Esophagus (tissue), 2 donors: Measurements from ENCODE around the gene PDLIM5. TPM values are rescaled to one million over a fixed set of nuclear protein-coding genes. Genes with fewer than 3 reads are reported as not detected.

Experiments used
- H3K27ac ChIP-seq, 2 donors: one replicate each; pipeline ENCODE4 v1.5.1; 2013; ENCODE audit warnings: low read depth in 2 of 2, mild to moderate bottlenecking in 2 of 2, inconsistent platforms in 1 of 2, low read length in 1 of 2, moderate library complexity in 1 of 2
- H3K27me3 ChIP-seq, 2 donors: one replicate each; pipeline ENCODE4 v1.6.1; 2013; ENCODE audit warnings: low read length in 2 of 2, control low read depth in 1 of 2, mild to moderate bottlenecking in 1 of 2; ENCODE audit not compliant: insufficient read depth in 2 of 2, control insufficient read depth in 1 of 2
- H3K36me3 ChIP-seq, 2 donors: one replicate each; pipeline ENCODE4 v1.6.1; 2013; ENCODE audit warnings: low read length in 1 of 2; ENCODE audit not compliant: control insufficient read depth in 2 of 2, insufficient read depth in 2 of 2
- H3K4me1 ChIP-seq, 2 donors: one replicate each; pipeline ENCODE4 v1.6.1; 2013; ENCODE audit warnings: low read length in 1 of 2; ENCODE audit not compliant: control insufficient read depth in 2 of 2, insufficient read depth in 2 of 2
- H3K4me3 ChIP-seq, 2 donors: one replicate each; pipeline ENCODE4 v1.5.1; 2013; ENCODE audit warnings: low read length in 2 of 2, mild to moderate bottlenecking in 2 of 2, low read depth in 1 of 2, moderate library complexity in 1 of 2
- H3K9me3 ChIP-seq, 2 donors: one replicate each; pipeline ENCODE4 v1.6.1; 2013; ENCODE audit warnings: mild to moderate bottlenecking in 2 of 2, low read depth in 1 of 2, low read length in 1 of 2, moderate library complexity in 1 of 2; ENCODE audit not compliant: control insufficient read depth in 2 of 2, insufficient read depth in 1 of 2
- WGBS, 2 donors: extraction: QIAGEN DNeasy Blood & Tissue Kit; methylation state at CpG; one replicate each; pipeline ENCODE4 v1.1.7; 2013; 5-methylcytosine and 5-hydroxymethylcytosine counted together
- polyA plus RNA-seq, 2 donors: library from polyadenylated mRNA; stranded (reverse); fragments of 200-250 nt; gene quantifications; one replicate each; pipeline ENCODE4 v1.2.3, GENCODE V29; 2013
- donor health status: healthy with polysubstance abuse.
- donor health status: Bipolar disorder and iron deficiency.

Gene PDLIM5
- polyA plus RNA-seq, 2 donors = 40.0 to 41.5 TPM

GRCh38 chr4:94673961-94674360 is 222.2 kb downstream of the PDLIM5 start:
- 70 to 83% methylated on average over 2 of the region's 2 CpGs for WGBS, 2 donors
- Histone ChIP-seq H3K4me3 (no peak overlapping the region), H3K4me1 (peaks cover 0 to 2% of the 10 kb centered on the region in 2 donors)

GRCh38 chr4:94676970-94677369 is 225.2 kb downstream of the PDLIM5 start:
- Histone ChIP-seq H3K36me3 (no peaks in the 10 kb centered on the region), H3K27ac (no peak overlapping the region), H3K4me1 (no peaks in the 10 kb centered on the region), H3K9me3 (no peaks in the 10 kb centered on the region), H3K4me3 (no peak overlapping the region), H3K27me3 (no peaks in the 10 kb centered on the region)
- 39 to 54% methylated on average over 2 of the region's 2 CpGs for WGBS, 2 donors

More at GRCh38 chr4:94673961-94674360, 222.2 kb downstream of the PDLIM5 start:
- Histone ChIP-seq H3K36me3 (peaks cover 0 to 3% of the 10 kb centered on the region in 2 donors), H3K27ac (no peak overlapping the region), H3K9me3 (no peaks in the 10 kb centered on the region), H3K27me3 (no peaks in the 10 kb centered on the region)

GRCh38 chr4:94678896-94679295 is 227.2 kb downstream of the PDLIM5 start:
- Histone ChIP-seq H3K27ac (no peak overlapping the region), H3K4me1 (no peaks in the 10 kb centered on the region), H3K36me3 (no peaks in the 10 kb centered on the region), H3K27me3 (no peaks in the 10 kb centered on the region), H3K4me3 (no peak overlapping the region), H3K9me3 (no peaks in the 10 kb centered on the region)

GRCh38 chr4:94680176-94680862 is 228.6 kb downstream of the PDLIM5 start:
- WGBS, 2 donors = 73 to 76% methylated on average over 10 of the region's 10 CpGs
- no peak overlapping the region for H3K27ac ChIP-seq
- no peaks in the 10 kb centered on the region for H3K36me3 ChIP-seq
- no peaks in the 10 kb centered on the region for H3K9me3 ChIP-seq
- H3K4me3 ChIP-seq = no peak overlapping the region
- H3K27me3 ChIP-seq = no peaks in the 10 kb centered on the region
- H3K4me1 ChIP-seq = no peaks in the 10 kb centered on the region

- no peak overlapping the region for H3K4me3 ChIP-seq
- no peaks in the 10 kb centered on the region for H3K27me3 ChIP-seq
- no peaks in the 10 kb centered on the region for H3K4me1 ChIP-seq
- H3K27ac ChIP-seq = no peak overlapping the region
- H3K9me3 ChIP-seq = no peaks in the 10 kb centered on the region
- H3K36me3 ChIP-seq = no peaks in the 10 kb centered on the region
- WGBS, 2 donors = 93 to 96% methylated on average over 5 of the region's 5 CpGs
Measured at GRCh38 chr4:94686086-94686485, 234.3 kb downstream of the PDLIM5 start.

- no peaks in the 10 kb centered on the region for H3K27me3 ChIP-seq
Measured at GRCh38 chr4:94689155-94689860, 237.6 kb downstream of the PDLIM5 start.

GRCh38 chr4:94690851-94691254 is 239.1 kb downstream of the PDLIM5 start:
- no peak overlapping the region for H3K4me3 ChIP-seq
- H3K27ac ChIP-seq = no peak overlapping the region
- no peaks in the 10 kb centered on the region for H3K9me3 ChIP-seq
- no peaks in the 10 kb centered on the region for H3K27me3 ChIP-seq
- H3K36me3 ChIP-seq = no peaks in the 10 kb centered on the region
- H3K4me1 ChIP-seq = no peaks in the 10 kb centered on the region
- WGBS, 2 donors = 61 to 62% methylated on average over 4 of the region's 4 CpGs

More at GRCh38 chr4:94689155-94689860, 237.6 kb downstream of the PDLIM5 start:
- Histone ChIP-seq H3K27ac (no peak overlapping the region), H3K4me1 (no peaks in the 10 kb centered on the region), H3K36me3 (no peaks in the 10 kb centered on the region), H3K4me3 (no peak overlapping the region), H3K9me3 (no peaks in the 10 kb centered on the region)
- 65 to 68% methylated on average over 4 of the region's 4 CpGs for WGBS, 2 donors

GRCh38 chr4:94691552-94691951 is 239.8 kb downstream of the PDLIM5 start:
- Histone ChIP-seq H3K36me3 (no peaks in the 10 kb centered on the region), H3K27me3 (no peaks in the 10 kb centered on the region), H3K4me3 (no peak overlapping the region), H3K9me3 (no peaks in the 10 kb centered on the region), H3K27ac (no peak overlapping the region), H3K4me1 (no peaks in the 10 kb centered on the region)
- WGBS, 2 donors = 88 to 96% methylated on average over 1 of the region's 1 CpG

- 57 to 60% methylated on average over 4 of the region's 4 CpGs for WGBS, 2 donors
- H3K27me3 ChIP-seq = no peaks in the 10 kb centered on the region
- H3K36me3 ChIP-seq = no peaks in the 10 kb centered on the region
- no peaks in the 10 kb centered on the region for H3K4me1 ChIP-seq
- no peaks in the 10 kb centered on the region for H3K9me3 ChIP-seq
- H3K4me3 ChIP-seq = no peak overlapping the region
- H3K27ac ChIP-seq = no peak overlapping the region
Measured at GRCh38 chr4:94695384-94695783, 243.6 kb downstream of the PDLIM5 start.

- H3K27me3 ChIP-seq = no peaks in the 10 kb centered on the region
- no peak overlapping the region for H3K4me3 ChIP-seq
- H3K36me3 ChIP-seq = no peaks in the 10 kb centered on the region
- H3K4me1 ChIP-seq = no peaks in the 10 kb centered on the region
- no peak overlapping the region for H3K27ac ChIP-seq
- no peaks in the 10 kb centered on the region for H3K9me3 ChIP-seq
Measured at GRCh38 chr4:94698187-94698586, 246.4 kb downstream of the PDLIM5 start.
